Muscle layer of duodenum (tissue), 2 donors: ENCODE measurements around the gene CELF4.

Source experiments
- H3K27ac ChIP-seq: one replicate; pipeline ENCODE4 v1.7.0; 2013; ENCODE audit warnings: mild to moderate bottlenecking, low read length
- H3K27me3 ChIP-seq: one replicate; pipeline ENCODE4 v1.7.0; 2013; ENCODE audit warnings: low read depth, mild to moderate bottlenecking, control low read depth, low read length
- H3K36me3 ChIP-seq, 2 donors: one replicate each; pipeline ENCODE4 v1.7.0; 2013; ENCODE audit warnings: low read length in 2 of 2, control low read depth in 1 of 2, mild to moderate bottlenecking in 1 of 2; ENCODE audit not compliant: insufficient read depth in 2 of 2, control insufficient read depth in 1 of 2
- H3K4me1 ChIP-seq, 2 donors: one replicate each; pipeline ENCODE4 v1.7.0; 2013; ENCODE audit warnings: low read length in 2 of 2, mild to moderate bottlenecking in 2 of 2, control low read depth in 1 of 2, moderate library complexity in 1 of 2; ENCODE audit not compliant: insufficient read depth in 2 of 2, control insufficient read depth in 1 of 2
- H3K4me3 ChIP-seq, 2 donors: one replicate each; pipeline ENCODE4 v1.7.0; 2013; ENCODE audit warnings: low read length in 2 of 2, low read depth in 1 of 2, mild to moderate bottlenecking in 1 of 2
- H3K9me3 ChIP-seq, 2 donors: one replicate each; pipeline ENCODE4 v1.7.0; 2013; ENCODE audit warnings: low read length in 2 of 2, control low read depth in 1 of 2, mild to moderate bottlenecking in 1 of 2; ENCODE audit not compliant: control insufficient read depth in 1 of 2
- donor health status: healthy.

Gene CELF4

DNA sequence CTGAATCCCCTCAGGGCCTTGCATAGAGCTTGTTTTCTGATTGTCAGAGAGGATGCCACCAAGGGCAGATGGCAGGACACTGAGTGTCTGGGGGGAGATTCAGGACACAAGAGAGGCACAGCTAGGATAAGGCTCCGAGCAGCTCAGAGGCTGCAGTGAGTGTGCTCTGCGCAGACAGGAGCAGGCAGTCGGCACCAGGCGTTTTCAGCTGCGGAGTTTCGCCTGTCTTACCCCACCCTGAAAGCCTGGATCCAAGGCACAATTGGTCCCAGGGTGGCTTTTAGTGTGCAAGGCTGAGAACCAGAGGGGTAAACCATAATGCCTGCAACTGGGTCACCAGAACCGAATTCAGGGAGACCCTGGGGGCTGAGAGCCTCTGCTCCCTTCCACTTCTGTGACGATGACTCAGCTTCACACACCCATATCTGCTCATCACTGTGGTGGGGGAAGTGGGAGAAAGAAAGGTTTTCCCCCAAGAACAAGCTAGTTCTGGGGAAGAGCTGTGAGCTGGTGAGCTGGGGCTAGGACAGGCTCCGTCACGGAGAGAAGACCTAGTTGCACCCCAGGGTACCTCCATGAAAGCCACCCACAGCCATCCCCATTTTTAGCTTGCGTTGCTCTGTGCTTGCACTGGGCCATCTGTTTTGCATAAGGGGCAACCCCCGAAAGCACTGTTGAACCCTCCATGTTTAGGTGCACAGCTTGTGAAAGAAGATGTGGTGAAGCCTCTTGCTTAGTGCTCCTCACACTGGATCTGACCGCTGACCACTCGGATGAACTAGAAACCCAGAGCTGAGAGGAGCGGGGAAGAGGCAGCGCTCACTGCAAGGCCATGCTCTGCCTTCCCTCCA is 173.7 kb downstream of the CELF4 start:
- Histone ChIP-seq H3K9me3 (peaks cover 0 to 9% of the 10 kb centered on the region in 2 donors), H3K4me3 (no peak overlapping the region), H3K27ac (no peak overlapping the region), H3K27me3 (no peaks in the 10 kb centered on the region), H3K36me3 (no peaks in the 10 kb centered on the region), H3K4me1 (peaks cover 0 to 14% of the 10 kb centered on the region in 2 donors)

DNA sequence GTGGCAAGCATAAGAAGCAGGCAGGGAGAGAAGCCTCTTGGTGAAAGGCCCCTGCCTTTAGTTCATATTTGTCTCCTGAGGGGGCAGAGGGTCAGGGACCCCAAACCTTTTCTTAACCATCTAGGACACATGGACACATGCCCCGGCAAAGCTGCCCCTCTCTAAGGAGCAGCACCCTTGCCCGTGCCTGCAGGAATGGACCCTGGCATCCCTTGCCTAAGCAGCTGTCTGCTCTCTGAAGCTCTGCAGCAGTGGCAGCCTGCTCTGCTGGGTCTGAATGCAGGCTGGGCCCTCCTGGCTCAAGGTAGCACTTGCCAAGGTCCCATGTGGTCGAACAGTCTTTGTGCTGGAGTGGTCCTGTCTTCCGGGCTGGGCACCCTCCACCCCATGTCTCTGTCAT is 174.4 kb downstream of the CELF4 start:
- H3K36me3 ChIP-seq, result no peaks in the 10 kb centered on the region
- peaks cover 0 to 9% of the 10 kb centered on the region in 2 donors for H3K9me3 ChIP-seq
- no peak overlapping the region for H3K27ac ChIP-seq
- peaks cover 0 to 10% of the 10 kb centered on the region in 2 donors for H3K4me1 ChIP-seq
- H3K4me3 ChIP-seq, result no peak overlapping the region
- H3K27me3 ChIP-seq, result no peaks in the 10 kb centered on the region

GRCh38 chr18:37390687-37391086 is 174.9 kb downstream of the CELF4 start:
- Histone ChIP-seq H3K27me3 (no peaks in the 10 kb centered on the region), H3K4me1 (peaks cover 0 to 10% of the 10 kb centered on the region in 2 donors), H3K9me3 (peaks cover 0 to 9% of the 10 kb centered on the region in 2 donors), H3K27ac (no peak overlapping the region), H3K4me3 (no peak overlapping the region), H3K36me3 (no peaks in the 10 kb centered on the region)

DNA sequence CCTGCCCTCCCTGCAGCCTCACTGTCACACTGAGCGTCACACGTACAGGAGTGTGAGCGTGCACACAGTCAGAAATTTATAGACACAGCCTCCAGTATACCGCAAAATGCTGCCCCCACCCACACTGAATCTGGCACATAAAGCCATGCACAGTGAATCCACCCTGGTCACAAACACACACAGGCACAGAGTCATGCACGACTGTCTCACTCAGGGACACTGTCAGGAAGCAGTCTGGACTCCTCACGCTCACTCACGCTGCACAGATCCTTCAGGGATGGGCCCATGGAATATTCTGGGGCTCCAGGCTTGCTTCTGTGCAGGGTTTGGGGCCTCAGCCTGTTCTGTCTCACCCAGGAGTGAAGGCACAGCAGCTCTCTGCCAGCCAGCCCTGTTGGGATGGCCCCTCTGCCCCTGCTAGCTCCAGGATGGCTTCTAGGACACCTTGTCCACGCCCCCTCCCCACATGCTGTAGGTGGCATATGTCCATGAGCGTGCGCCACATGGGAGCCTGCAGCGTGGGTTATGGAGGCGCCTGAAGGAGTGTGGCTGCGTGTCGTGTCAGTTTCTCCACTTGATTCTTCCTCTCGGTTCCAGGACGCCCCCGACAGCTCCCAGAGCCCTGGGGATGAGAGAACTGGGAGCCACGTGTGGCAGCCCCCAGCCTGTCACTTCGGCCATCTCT is 175.8 kb downstream of the CELF4 start:
- Histone ChIP-seq H3K27ac (no peak overlapping the region), H3K9me3 (peaks cover 0 to 9% of the 10 kb centered on the region in 2 donors), H3K36me3 (no peaks in the 10 kb centered on the region), H3K4me1 (peaks cover 0 to 10% of the 10 kb centered on the region in 2 donors), H3K4me3 (no peak overlapping the region), H3K27me3 (no peaks in the 10 kb centered on the region)

DNA sequence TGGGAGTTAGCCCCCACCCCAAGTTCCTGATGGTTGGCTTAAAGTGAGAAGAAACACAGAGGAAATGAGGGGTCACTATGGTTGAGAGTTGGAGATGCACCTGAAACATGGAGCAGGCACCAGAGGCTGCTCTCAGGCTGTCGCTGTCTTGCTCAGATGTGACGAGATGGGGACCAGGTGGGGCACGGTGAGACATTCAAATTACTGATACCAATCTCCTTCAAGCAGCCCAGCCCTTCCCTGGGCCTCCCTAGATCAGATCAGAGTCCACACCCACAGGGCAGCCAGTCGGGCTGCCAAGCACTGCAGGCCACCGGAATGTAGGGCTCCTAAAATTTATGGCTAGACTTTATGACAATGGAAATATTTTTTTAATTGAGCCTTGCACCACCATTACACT is 176.6 kb downstream of the CELF4 start:
- Histone ChIP-seq H3K4me1 (peaks cover 0 to 4% of the 10 kb centered on the region in 2 donors), H3K9me3 (peaks cover 0 to 9% of the 10 kb centered on the region in 2 donors), H3K36me3 (no peaks in the 10 kb centered on the region), H3K27me3 (no peaks in the 10 kb centered on the region), H3K4me3 (no peak overlapping the region), H3K27ac (no peak overlapping the region)

GRCh38 chr18:37388413-37388812 is 177.2 kb downstream of the CELF4 start:
- Histone ChIP-seq H3K27ac (no peak overlapping the region), H3K4me3 (no peak overlapping the region), H3K27me3 (no peaks in the 10 kb centered on the region), H3K4me1 (no peaks in the 10 kb centered on the region), H3K9me3 (peaks cover 0 to 9% of the 10 kb centered on the region in 2 donors), H3K36me3 (no peaks in the 10 kb centered on the region)

GRCh38 chr18:37385846-37386778 is 179.5 kb downstream of the CELF4 start:
- Histone ChIP-seq H3K27ac (no peak overlapping the region), H3K27me3 (no peaks in the 10 kb centered on the region), H3K9me3 (peaks cover 0 to 9% of the 10 kb centered on the region in 2 donors), H3K4me3 (no peak overlapping the region), H3K4me1 (no peaks in the 10 kb centered on the region), H3K36me3 (no peaks in the 10 kb centered on the region)

DNA sequence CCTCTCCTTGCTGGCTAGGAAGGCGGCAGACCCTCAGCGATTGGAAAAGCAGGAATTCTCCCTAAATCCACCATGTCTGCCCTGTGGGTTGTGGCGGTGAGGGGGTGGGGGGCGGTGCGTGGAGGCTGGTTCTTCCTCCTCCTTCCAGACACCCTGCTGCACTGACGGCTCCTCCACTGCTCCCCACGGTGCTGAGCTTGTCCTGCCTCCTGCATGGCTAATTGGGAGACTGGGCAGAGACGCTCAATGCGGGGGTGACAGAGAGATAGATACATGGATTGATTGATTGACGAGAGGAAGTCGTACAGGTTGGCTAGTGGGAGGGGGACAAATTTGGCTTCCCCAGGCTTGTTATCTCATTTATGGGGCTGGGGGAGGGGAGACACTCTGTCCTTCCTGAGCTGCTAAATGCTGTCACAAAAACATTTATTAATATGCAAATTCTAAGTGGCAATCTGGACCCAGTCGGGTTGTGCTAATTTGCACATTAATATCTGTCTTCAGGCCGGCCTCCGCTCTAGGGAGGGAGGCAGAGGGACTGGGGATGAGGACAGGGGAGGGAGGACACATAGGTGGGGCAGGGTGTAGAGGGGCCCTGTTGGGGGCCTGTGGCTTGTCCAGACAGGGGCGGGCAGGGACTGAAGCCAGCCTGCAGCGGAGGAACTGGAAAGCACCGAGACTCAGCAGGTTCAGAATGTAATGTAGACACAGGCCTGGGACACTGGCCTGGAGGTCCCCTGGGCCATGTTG is 181.6 kb downstream of the CELF4 start:
- no peaks in the 10 kb centered on the region for H3K9me3 ChIP-seq
- no peaks in the 10 kb centered on the region for H3K27me3 ChIP-seq
- H3K27ac ChIP-seq, result no peak overlapping the region
- no peaks in the 10 kb centered on the region for H3K36me3 ChIP-seq
- no peak overlapping the region for H3K4me3 ChIP-seq
- H3K4me1 ChIP-seq, result no peaks in the 10 kb centered on the region

DNA sequence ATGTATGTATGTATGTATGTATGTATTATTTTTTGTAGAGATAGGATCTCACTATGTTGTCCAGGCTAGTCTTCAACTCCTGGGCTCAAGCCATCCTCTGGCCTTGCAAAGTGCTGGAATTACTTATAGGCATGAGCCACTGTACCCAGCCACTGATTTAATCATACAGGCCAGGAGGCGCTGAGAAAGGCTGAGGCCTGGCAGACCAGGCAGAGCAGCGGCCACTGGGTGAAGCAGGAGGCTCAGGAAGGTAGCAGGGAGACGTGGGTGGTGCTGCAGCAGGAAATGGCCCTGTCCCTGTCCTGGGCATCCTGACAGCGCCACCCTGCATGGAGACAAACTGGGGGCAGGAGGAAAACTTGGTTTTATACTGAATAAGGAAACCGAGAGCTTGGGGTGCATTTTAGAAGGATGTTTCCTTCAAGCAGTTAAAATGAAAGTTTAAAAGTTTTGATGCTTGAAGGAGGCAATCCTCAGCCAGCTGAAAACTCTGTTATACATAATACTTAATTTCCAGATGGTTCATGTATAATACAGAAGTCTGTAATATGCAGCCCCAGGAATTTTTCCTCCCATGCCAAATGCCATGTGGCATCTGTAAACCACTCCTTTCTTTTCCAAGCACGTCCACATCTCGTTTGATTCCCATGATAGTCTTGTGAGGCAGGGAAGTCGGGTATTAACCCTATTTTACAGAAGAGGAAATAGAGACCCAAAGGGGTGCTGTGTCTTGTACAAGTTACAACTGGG is 182.4 kb downstream of the CELF4 start:
- no peak overlapping the region for H3K4me3 ChIP-seq
- H3K9me3 ChIP-seq, result no peaks in the 10 kb centered on the region
- H3K27ac ChIP-seq, result no peak overlapping the region
- H3K27me3 ChIP-seq, result no peaks in the 10 kb centered on the region
- no peaks in the 10 kb centered on the region for H3K4me1 ChIP-seq
- H3K36me3 ChIP-seq, result no peaks in the 10 kb centered on the region

- no peaks in the 10 kb centered on the region for H3K36me3 ChIP-seq
- no peak overlapping the region for H3K27ac ChIP-seq
- no peaks in the 10 kb centered on the region for H3K9me3 ChIP-seq
- no peak overlapping the region for H3K4me3 ChIP-seq
- no peaks in the 10 kb centered on the region for H3K4me1 ChIP-seq
- no peaks in the 10 kb centered on the region for H3K27me3 ChIP-seq
Measured at GRCh38 chr18:37381554-37381953, 184.0 kb downstream of the CELF4 start.
